Smooth muscle cell (in vitro differentiated cells): ENCODE results near the gene TMEM17. TPM values are rescaled to one million over a fixed set of nuclear protein-coding genes. Genes with fewer than 3 reads are reported as not detected.

Source experiments
- DNase-seq: peaks from one replicate; lab custom pipeline; 2025; ENCODE audit not compliant: unreplicated experiment; lab: John Stamatoyannopoulos, UW
- H2AFZ ChIP-seq: fragments of 200-600 bp; sonication (generic); 2 replicates; pipeline ENCODE4 v1.6.0; 2016; ENCODE audit warnings: antibody characterized with exemption, low read depth, mild to moderate bottlenecking
- H3F3A ChIP-seq: fragments of 200-600 bp; sonication (generic); 2 replicates; pipeline ENCODE4 v1.6.0; 2017; ENCODE audit warnings: antibody characterized with exemption, low read depth
- H3K27ac ChIP-seq: fragments of 200-600 bp; sonication (generic); 2 replicates; pipeline ENCODE4 v1.5.1; 2016; ENCODE audit warnings: low read depth, mild to moderate bottlenecking
- H3K27me3 ChIP-seq: fragments of 200-600 bp; sonication (generic); 2 replicates; pipeline ENCODE4 v1.6.1; 2016; ENCODE audit warnings: low read depth, mild to moderate bottlenecking
- H3K36me3 ChIP-seq: fragments of 200-600 bp; sonication (generic); 2 replicates; pipeline ENCODE4 v1.5.1; 2016; ENCODE audit warnings: low read depth
- H3K4me1 ChIP-seq: fragments of 200-600 bp; sonication (generic); 2 replicates; pipeline ENCODE4 v1.5.1; 2016; ENCODE audit warnings: low read depth
- H3K4me2 ChIP-seq: fragments of 200-600 bp; sonication (generic); 2 replicates; pipeline ENCODE4 v1.6.0; 2016; ENCODE audit warnings: mild to moderate bottlenecking
- H3K4me3 ChIP-seq: fragments of 200-600 bp; sonication (generic); 2 replicates; pipeline ENCODE4 v1.5.1; 2016; ENCODE audit warnings: mild to moderate bottlenecking
- H3K79me2 ChIP-seq: fragments of 200-600 bp; sonication (generic); 2 replicates; pipeline ENCODE4 v1.6.0; 2016; ENCODE audit warnings: low read depth, mild to moderate bottlenecking
- H3K9ac ChIP-seq: fragments of 200-600 bp; sonication (generic); 2 replicates; pipeline ENCODE4 v1.6.0; 2016; ENCODE audit warnings: low read depth
- H3K9me3 ChIP-seq: fragments of 200-600 bp; sonication (generic); replicated peaks from 2 replicates; pipeline ENCODE4 v1.5.1; 2016; ENCODE audit warnings: low read depth
- H4K20me1 ChIP-seq: fragments of 200-600 bp; sonication (generic); 2 replicates; pipeline ENCODE4 v1.6.0; 2016; ENCODE audit warnings: low read depth
- WGBS: methylation state at CpG from one replicate; pipeline ENCODE4 v1.1.7; 2016; ENCODE audit warnings: low lambda C conversion rate; 5-methylcytosine and 5-hydroxymethylcytosine counted together
- polyA plus RNA-seq: library from polyadenylated mRNA; unstranded; fragments of >200 nt; fragmentation: Nextera tagmentation; extraction: Ambion mirVana; gene quantifications from 2 replicates; pipeline ENCODE4 v1.2.1, GENCODE V29; 2016
- total RNA-seq: library from RNA; depleted of rRNA; stranded (reverse); fragments of >200 nt; gene quantifications from 2 replicates; pipeline ENCODE4 v1.2.3, GENCODE V29; 2014
- TF ChIP-seq, protein P1 (sequence below): fragments of 200-600 bp; sonication (generic); IDR thresholded peaks from 2 replicates; pipeline ENCODE4 v1.5.1; 2017; ENCODE audit warnings: borderline replicate concordance, mild to moderate bottlenecking, antibody characterized with exemption; ENCODE audit not compliant: insufficient read depth, poor library complexity, severe bottlenecking

TMEM17 gene
- total and polyA plus RNA-seq, 2 experiments from 2014 or later = 3.6 to 4.0 TPM

DNA sequence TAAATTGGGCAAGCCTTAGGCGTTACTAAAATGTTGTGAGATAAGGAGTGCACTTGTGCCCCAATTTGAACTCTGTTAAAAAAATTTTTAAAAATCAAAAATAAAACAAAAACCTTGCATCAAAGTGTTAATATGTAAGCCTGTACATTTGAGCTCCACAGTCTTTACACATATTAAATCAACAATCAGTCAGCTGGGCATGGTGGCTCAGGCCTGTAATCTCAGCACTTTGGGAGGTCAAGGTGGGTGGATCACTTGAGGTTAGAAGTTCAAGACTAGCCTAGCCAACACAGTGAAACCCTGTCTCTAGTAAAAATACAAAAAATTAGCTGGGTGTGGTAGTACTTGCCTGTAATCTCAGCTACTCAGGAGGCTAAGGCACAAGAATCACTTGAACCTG lies 16.3 kb downstream of the TMEM17 start:
- H2AFZ ChIP-seq = no peak overlapping the region

DNA sequence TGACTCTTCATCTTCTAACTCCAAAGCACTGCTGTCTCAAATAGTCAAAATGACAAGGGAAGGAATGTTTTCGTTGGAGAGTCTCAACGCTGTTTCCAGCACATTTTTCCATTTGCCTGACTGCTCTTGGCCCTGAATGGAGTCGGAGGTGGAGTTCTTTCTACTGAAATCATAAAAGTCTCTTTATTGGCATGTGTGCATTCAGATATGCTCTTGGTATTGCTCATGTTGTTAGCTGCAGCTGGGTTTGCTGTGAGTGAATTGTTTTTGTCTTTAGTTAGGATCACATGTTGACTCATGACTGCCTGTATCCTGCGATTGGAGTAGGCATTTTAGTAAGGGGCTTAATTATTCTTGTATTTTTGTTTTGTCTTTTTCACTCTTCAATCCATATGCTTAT lies 16.8 kb downstream of the TMEM17 start:
- Histone ChIP-seq H3K4me3 (no peak overlapping the region), H3K36me3 (no peaks in the 10 kb centered on the region), H3K27me3 (no peaks in the 10 kb centered on the region), H4K20me1 (no peaks in the 10 kb centered on the region), H3K27ac (no peak overlapping the region), H3K9me3 (no peaks in the 10 kb centered on the region), H3K4me1 (no peaks in the 10 kb centered on the region), H3K79me2 (no peaks in the 10 kb centered on the region), H3K9ac (no peak overlapping the region), H3F3A (no peaks in the 10 kb centered on the region), H3K4me2 (no peak overlapping the region), H2AFZ (no peak overlapping the region)
- no peak for DNase-seq
- WGBS = 71% methylated on average over 4 of the region's 4 CpGs
- TF ChIP-seq, protein P1, sequence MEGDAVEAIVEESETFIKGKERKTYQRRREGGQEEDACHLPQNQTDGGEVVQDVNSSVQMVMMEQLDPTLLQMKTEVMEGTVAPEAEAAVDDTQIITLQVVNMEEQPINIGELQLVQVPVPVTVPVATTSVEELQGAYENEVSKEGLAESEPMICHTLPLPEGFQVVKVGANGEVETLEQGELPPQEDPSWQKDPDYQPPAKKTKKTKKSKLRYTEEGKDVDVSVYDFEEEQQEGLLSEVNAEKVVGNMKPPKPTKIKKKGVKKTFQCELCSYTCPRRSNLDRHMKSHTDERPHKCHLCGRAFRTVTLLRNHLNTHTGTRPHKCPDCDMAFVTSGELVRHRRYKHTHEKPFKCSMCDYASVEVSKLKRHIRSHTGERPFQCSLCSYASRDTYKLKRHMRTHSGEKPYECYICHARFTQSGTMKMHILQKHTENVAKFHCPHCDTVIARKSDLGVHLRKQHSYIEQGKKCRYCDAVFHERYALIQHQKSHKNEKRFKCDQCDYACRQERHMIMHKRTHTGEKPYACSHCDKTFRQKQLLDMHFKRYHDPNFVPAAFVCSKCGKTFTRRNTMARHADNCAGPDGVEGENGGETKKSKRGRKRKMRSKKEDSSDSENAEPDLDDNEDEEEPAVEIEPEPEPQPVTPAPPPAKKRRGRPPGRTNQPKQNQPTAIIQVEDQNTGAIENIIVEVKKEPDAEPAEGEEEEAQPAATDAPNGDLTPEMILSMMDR = no peak

More for the DNA sequence above, 16.3 kb downstream of the TMEM17 start:
- TF ChIP-seq, protein P1 = no peak
- Histone ChIP-seq H3K79me2 (no peaks in the 10 kb centered on the region), H3K9ac (no peak overlapping the region), H3K4me1 (no peaks in the 10 kb centered on the region), H3K27ac (no peak overlapping the region), H3F3A (no peaks in the 10 kb centered on the region), H3K4me3 (no peak overlapping the region), H3K36me3 (no peaks in the 10 kb centered on the region), H3K4me2 (no peak overlapping the region), H3K9me3 (no peaks in the 10 kb centered on the region), H4K20me1 (no peaks in the 10 kb centered on the region), H3K27me3 (no peaks in the 10 kb centered on the region)
- WGBS = 87% methylated on average over 1 of the region's 1 CpG
- no peak for DNase-seq

DNA sequence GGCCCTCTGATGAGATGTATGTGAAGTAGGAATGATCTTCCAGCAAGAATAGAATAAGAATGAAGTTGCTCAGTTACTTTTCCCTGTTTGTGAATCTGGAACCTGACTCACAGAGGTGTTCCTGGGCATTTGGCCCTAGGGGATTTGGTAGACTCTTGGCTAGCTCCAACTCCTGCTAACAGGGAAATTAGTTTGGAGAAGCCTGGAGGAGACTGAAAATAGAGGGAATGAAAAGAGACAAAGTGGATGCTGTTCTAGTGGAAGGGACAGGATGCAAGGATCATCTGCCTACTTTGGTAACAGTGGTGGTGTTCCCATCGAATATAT lies 19.6 kb downstream of the TMEM17 start:
- no peak for DNase-seq
- Histone ChIP-seq H3K27me3 (no peaks in the 10 kb centered on the region), H3K4me2 (no peak overlapping the region), H4K20me1 (no peaks in the 10 kb centered on the region), H3K4me1 (no peaks in the 10 kb centered on the region), H3K9me3 (no peaks in the 10 kb centered on the region), H3K27ac (no peak overlapping the region), H3K36me3 (no peaks in the 10 kb centered on the region), H3K79me2 (no peaks in the 10 kb centered on the region), H3K9ac (no peak overlapping the region), H3K4me3 (no peak overlapping the region), H3F3A (no peaks in the 10 kb centered on the region), H2AFZ (no peak overlapping the region)
- WGBS = 89% methylated on average over 1 of the region's 1 CpG
- TF ChIP-seq, protein P1 = no peak

DNA sequence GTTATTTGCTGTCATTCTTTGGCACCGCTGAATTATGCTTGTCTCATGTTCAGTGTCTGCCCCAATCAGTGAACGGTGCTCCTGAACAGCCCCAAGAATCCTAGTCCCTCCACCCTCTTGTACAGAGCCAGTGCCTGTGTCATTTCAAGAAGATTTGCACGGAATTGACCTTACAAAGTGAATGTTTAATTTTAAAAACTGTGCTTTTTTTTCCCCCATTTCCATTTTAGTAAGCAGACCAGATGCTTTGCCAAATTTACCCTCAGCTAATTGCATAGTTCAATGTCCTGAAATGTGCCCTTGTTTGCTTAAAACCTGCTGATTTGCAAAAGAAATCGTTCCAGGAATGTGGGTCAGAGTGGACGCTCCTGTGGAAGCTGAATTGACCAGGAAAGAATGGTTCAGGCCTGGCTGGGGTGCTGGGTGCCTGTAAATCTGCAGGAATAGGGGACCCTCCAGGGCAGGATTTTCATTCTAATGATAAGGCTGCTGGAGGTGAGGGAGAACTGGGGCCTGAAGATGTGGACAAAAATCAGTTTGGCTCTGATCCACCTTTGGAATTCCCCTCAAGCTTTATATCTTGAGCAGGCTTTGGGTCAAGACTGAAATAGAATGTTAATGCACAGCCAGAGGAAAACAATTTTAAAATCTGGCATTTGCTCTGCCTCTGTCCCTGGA lies 20.1 kb downstream of the TMEM17 start:
- Histone ChIP-seq H3K4me2 (no peak overlapping the region), H3K36me3 (no peaks in the 10 kb centered on the region), H3K27me3 (no peaks in the 10 kb centered on the region), H2AFZ (no peak overlapping the region), H3K4me1 (no peaks in the 10 kb centered on the region), H3K27ac (no peak overlapping the region), H3F3A (no peaks in the 10 kb centered on the region), H3K79me2 (no peaks in the 10 kb centered on the region), H3K9ac (no peak overlapping the region), H3K4me3 (no peak overlapping the region), H4K20me1 (no peaks in the 10 kb centered on the region), H3K9me3 (no peaks in the 10 kb centered on the region)
- DNase-seq = no peak
- TF ChIP-seq, protein P1 = no peak
- WGBS = 58% methylated on average over 5 of the region's 5 CpGs
